Liver (tissue), 9 donors: ENCODE measurements around the gene SNX33. TPM values are rescaled to one million over a fixed set of nuclear protein-coding genes. Genes with fewer than 3 reads are reported as not detected.
"Not testable (repeated sequence)": the region's sequence is repeated elsewhere in the genome, so short reads cannot be mapped to it uniquely, and the experiment has no call there.

Experiments
- DNase-seq: peaks from one replicate; pipeline ENCODE4 v3.0.0-alpha.2; 2017; ENCODE audit warnings: low spot score
- H3K27ac ChIP-seq, 2 donors: one replicate each; pipeline ENCODE4 v1.7.0; 2013; ENCODE audit warnings: inconsistent platforms in 2 of 2, low read length in 2 of 2, control low read depth in 1 of 2, low read depth in 1 of 2, mild to moderate bottlenecking in 1 of 2
- H3K27me3 ChIP-seq, 4 donors: one replicate each; pipeline versions ENCODE4 v1.6.1 to v1.7.0; 2013; ENCODE audit warnings: low read length in 3 of 4, inconsistent platforms in 1 of 4, mild to moderate bottlenecking in 1 of 4, moderate library complexity in 1 of 4; ENCODE audit not compliant: control insufficient read depth in 4 of 4, insufficient read depth in 4 of 4
- H3K36me3 ChIP-seq, 4 donors: one replicate each; pipeline versions ENCODE4 v1.6.1 to v1.7.0; 2013; ENCODE audit warnings: low read length in 3 of 4, mild to moderate bottlenecking in 3 of 4, low read depth in 1 of 4, moderate library complexity in 1 of 4; ENCODE audit not compliant: control insufficient read depth in 4 of 4, insufficient read depth in 3 of 4
- H3K4me1 ChIP-seq, 4 donors: one replicate each; pipeline versions ENCODE4 v1.6.1 to v1.7.0; 2013; ENCODE audit warnings: low read length in 3 of 4, mild to moderate bottlenecking in 3 of 4, moderate library complexity in 1 of 4; ENCODE audit not compliant: control insufficient read depth in 4 of 4, insufficient read depth in 4 of 4
- H3K4me3 ChIP-seq, 3 donors: one replicate each; pipeline versions ENCODE4 v1.6.1 to v1.7.0; 2013; ENCODE audit warnings: low read length in 3 of 3, control low read depth in 1 of 3, low read depth in 1 of 3, mild to moderate bottlenecking in 1 of 3
- H3K9ac ChIP-seq, 2 donors: one replicate each; pipeline ENCODE4 v1.7.0; 2013; ENCODE audit warnings: low read length in 2 of 2, mild to moderate bottlenecking in 2 of 2, moderate library complexity in 2 of 2, control low read depth in 1 of 2, low read depth in 1 of 2
- H3K9me3 ChIP-seq, 4 donors: one replicate each; pipeline versions ENCODE4 v1.6.1 to v1.7.0; 2013; ENCODE audit warnings: low read length in 3 of 4; ENCODE audit not compliant: control insufficient read depth in 4 of 4
- CTCF ChIP-seq: fragments of 150-350 bp; IDR thresholded peaks from 2 replicates; pipeline ENCODE4 v1.5.1; 2017; ENCODE audit warnings: improper control_type of control experiment, low read depth, low read length; ENCODE audit not compliant: missing input control
- EGR1 ChIP-seq, 2 donors: IDR thresholded peaks; 2 replicates each; pipeline ENCODE4 v1.6.1; 2016 to 2018; ENCODE audit warnings: antibody characterized with exemption in 2 of 2, low read depth in 2 of 2
- FOXA1 ChIP-seq: IDR thresholded peaks from 2 replicates; pipeline ENCODE4 v1.6.1; 2016; ENCODE audit warnings: antibody characterized with exemption
- FOXA2 ChIP-seq: IDR thresholded peaks from 2 replicates; pipeline ENCODE4 v1.6.1; 2016; ENCODE audit warnings: antibody characterized with exemption
- GABPA ChIP-seq, 2 donors: IDR thresholded peaks in 1 of 2; conservative IDR thresholded peaks in 1 of 2; 2 replicates each; pipeline ENCODE4 v1.6.1; 2016; ENCODE audit warnings: antibody characterized with exemption in 2 of 2, mild to moderate bottlenecking in 1 of 2, moderate library complexity in 1 of 2
- HNF4A ChIP-seq, 2 donors: conservative IDR thresholded peaks; 2 replicates each; pipeline ENCODE4 v1.6.1; 2016; ENCODE audit warnings: antibody characterized with exemption in 2 of 2, mild to moderate bottlenecking in 2 of 2
- HNF4G ChIP-seq: IDR thresholded peaks from 2 replicates; pipeline ENCODE4 v1.6.1; 2016; ENCODE audit warnings: antibody characterized with exemption
- JUND ChIP-seq, 2 donors: IDR thresholded peaks; 2 replicates each; pipeline ENCODE4 v1.6.1; 2016; ENCODE audit warnings: antibody characterized with exemption in 2 of 2
- MAX ChIP-seq: IDR thresholded peaks from 2 replicates; pipeline ENCODE4 v1.6.1; 2016; ENCODE audit warnings: antibody characterized with exemption
- RAD21 ChIP-seq, 2 donors: IDR thresholded peaks; 2 replicates each; pipeline ENCODE4 v1.6.1; 2016; ENCODE audit warnings: antibody characterized with exemption in 2 of 2, mild to moderate bottlenecking in 2 of 2
- REST ChIP-seq: IDR thresholded peaks from 2 replicates; pipeline ENCODE4 v1.6.1; 2016; ENCODE audit warnings: antibody characterized with exemption, mild to moderate bottlenecking
- RXRA ChIP-seq, 2 donors: IDR thresholded peaks; 2 replicates each; pipeline ENCODE4 v1.6.1; 2017 to 2018; ENCODE audit warnings: antibody characterized with exemption in 2 of 2, mild to moderate bottlenecking in 1 of 2
- TAF1 ChIP-seq: conservative IDR thresholded peaks from 2 replicates; pipeline ENCODE4 v1.6.1; 2016; ENCODE audit warnings: antibody characterized with exemption, mild to moderate bottlenecking
- YY1 ChIP-seq: IDR thresholded peaks from 2 replicates; pipeline ENCODE4 v1.6.1; 2016; ENCODE audit warnings: antibody characterized with exemption, mild to moderate bottlenecking
- WGBS: extraction: QIAGEN DNeasy Blood & Tissue Kit; methylation state at CpG from one replicate; pipeline ENCODE4 v1.1.7; 2013; 5-methylcytosine and 5-hydroxymethylcytosine counted together
- polyA plus RNA-seq, 2 donors: library from polyadenylated mRNA; stranded (reverse) in 1 of 2; unstranded in 1 of 2; fragments of 200-250 nt in 1 of 2; fragments of >200 nt in 1 of 2; fragmentation: Nextera tagmentation in 1 of 2; extraction: Ambion mirVana in 1 of 2; gene quantifications; one replicate each; pipeline versions ENCODE4 v1.2.1 to v1.2.3, GENCODE V29; 2013 to 2015
- total RNA-seq, 2 donors: library from RNA; depleted of rRNA; stranded (reverse); fragments of >200 nt; gene quantifications; one replicate each; pipeline ENCODE4 v1.2.3, GENCODE V29; 2014
- donor health status: healthy.
- donor health status: healthy.
- donor health status: healthy.
- donor health status: healthy.
- donor health status: healthy.

Gene SNX33
- total and polyA plus RNA-seq, 4 donors = 7.1 to 10.8 (median 9.1) TPM

- H3K36me3 ChIP-seq, H3K9me3 ChIP-seq, DNase-seq, H3K27ac ChIP-seq, H3K27me3 ChIP-seq, H3K4me1 ChIP-seq, H3K4me3 ChIP-seq, H3K9ac ChIP-seq: not testable (repeated sequence)
- WGBS = 56% methylated on average over 16 of the region's 17 CpGs
These were observed 52.5 kb downstream of the SNX33 start for GRCh38 chr15:75699961-75700874.

GRCh38 chr15:75701071-75702003 lies 53.6 kb downstream of the SNX33 start:
- WGBS = 88% methylated on average over 13 of the region's 13 CpGs

GRCh38 chr15:75702436-75702835 lies 54.7 kb downstream of the SNX33 start:
- no peak for TF ChIP-seq RAD21 (IDR thresholded peaks at IDR 0.05)
- no peak for TF ChIP-seq FOXA1
- no peak for TF ChIP-seq HNF4G
- TF ChIP-seq GABPA (IDR thresholded peaks at IDR 0.05 in 1 of 2, conservative IDR thresholded peaks at IDR 0.05 in 1 of 2) = no peak
- TF ChIP-seq FOXA2 = no peak
- TF ChIP-seq CTCF = no peak
- no peak for TF ChIP-seq TAF1
- TF ChIP-seq EGR1 (IDR thresholded peaks at IDR 0.05; ENCODE audit: low read depth in 2 of 2) = no peak
- TF ChIP-seq YY1 = no peak
- TF ChIP-seq RXRA (IDR thresholded peaks at IDR 0.05) = no peak
- TF ChIP-seq JUND (IDR thresholded peaks at IDR 0.05) = no peak
- TF ChIP-seq REST = no peak
- TF ChIP-seq MAX = no peak
- TF ChIP-seq HNF4A (conservative IDR thresholded peaks at IDR 0.05) = no peak
- 85% methylated on average over 6 of the region's 6 CpGs for WGBS
- no peaks in the 10 kb centered on the region for H3K36me3 ChIP-seq
- H3K9me3 ChIP-seq = no peaks in the 10 kb centered on the region
- H3K4me3 ChIP-seq = no peak overlapping the region
- H3K27me3 ChIP-seq = no peaks in the 10 kb centered on the region
- H3K4me1 ChIP-seq = no peaks in the 10 kb centered on the region
- H3K27ac ChIP-seq = no peak overlapping the region
- DNase-seq = no peak
- H3K9ac ChIP-seq = no peak overlapping the region

More at GRCh38 chr15:75701071-75702003, 53.6 kb downstream of the SNX33 start:
- H3K4me1 ChIP-seq, DNase-seq, H3K9me3 ChIP-seq, H3K27ac ChIP-seq, H3K9ac ChIP-seq, H3K36me3 ChIP-seq, H3K27me3 ChIP-seq, H3K4me3 ChIP-seq: not testable (repeated sequence)

- not testable (repeated sequence) for H3K4me1 ChIP-seq, DNase-seq, H3K27me3 ChIP-seq, H3K27ac ChIP-seq, H3K9me3 ChIP-seq, H3K36me3 ChIP-seq, H3K9ac ChIP-seq, H3K4me3 ChIP-seq
- WGBS = 84% methylated on average over 14 of the region's 18 CpGs
These were observed 55.9 kb downstream of the SNX33 start for GRCh38 chr15:75703440-75704262.
